Stimulated activated CD8-positive, alpha-beta memory T cell treated with anti-CD3 and anti-CD28 coated beads, Interleukin-7, amount 100 ng/mL, for 1 hour (primary cell): Measurements from ENCODE around the gene USP37.

Experiments
- DNase-seq, 2 donors: peaks; one replicate each; pipeline ENCODE4 v3.0.0-alpha.2; 2020; ENCODE audit warnings: low read depth in 2 of 2

USP37 gene

DNA sequence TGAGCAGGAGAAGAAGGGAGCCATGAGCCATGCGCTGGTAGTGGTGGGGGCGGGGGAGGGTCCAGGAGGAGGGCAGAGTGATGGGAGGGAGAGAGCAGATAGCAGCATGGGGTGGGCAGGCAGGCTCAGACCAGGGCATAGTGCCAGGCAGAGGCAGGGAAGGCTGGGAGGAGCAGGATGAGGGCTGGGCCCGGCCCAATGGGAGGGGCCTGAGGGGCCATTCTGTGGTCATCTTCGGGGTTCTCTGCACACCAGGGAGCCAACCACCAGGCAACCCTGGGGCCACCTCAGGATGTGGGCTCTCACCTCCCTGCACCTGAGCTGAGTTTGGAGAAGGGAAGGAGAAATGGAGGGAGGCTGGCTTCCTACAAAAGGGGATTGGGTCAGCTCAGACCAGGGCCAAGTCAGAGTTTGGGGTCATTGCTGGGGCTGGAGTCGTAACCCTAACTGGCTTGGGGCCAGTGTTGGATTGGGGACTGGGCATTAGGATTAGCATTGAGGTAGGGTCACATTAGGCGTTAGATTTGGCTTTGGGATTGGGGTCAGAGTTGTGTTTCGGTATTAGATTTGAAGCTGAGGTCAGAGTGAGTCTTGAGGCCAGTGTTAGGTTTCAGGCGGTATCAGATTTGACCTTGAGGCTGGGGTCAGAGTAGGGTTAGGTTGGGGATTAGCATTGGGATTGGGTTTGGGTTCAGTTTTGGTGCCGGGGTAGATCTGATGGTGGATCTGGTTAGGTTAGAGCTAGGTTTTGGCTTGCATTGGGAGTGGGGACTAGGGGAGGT is 138.0 kb downstream of the USP37 start:
- DNase-seq: no peak

DNA sequence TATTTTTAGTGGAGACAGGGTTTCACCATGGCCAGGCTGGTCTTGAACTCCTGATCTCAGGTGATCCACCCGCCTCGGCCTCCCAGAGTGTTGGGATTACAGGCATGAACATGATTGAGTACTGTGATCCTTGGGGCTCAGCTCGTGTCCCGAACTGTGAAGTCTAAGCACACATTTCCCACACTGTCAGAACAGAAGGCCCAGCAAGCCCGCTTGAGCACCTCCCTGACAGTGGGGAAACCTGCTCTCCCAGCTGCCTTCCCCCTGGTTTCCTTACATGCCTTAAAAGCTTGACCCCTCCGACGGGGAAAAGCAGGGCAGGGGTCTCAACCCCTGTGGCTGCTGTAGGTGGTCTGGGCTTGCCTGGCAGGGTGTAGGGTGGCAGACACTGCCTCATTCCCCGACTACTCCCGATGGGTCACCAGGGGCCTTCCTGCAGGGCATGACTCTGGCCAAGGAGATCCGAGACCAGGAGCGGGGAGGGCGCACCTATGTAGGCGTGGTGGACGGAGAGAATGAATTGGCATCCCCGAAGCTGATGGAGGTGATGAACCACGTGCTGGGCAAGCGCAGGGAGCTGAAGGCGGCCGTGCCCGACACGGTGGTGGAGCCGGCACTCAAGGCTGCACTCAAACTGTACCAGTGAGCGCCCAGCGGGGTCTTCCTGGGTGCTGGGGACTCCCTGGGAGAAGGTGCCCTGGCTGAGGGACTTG is 139.1 kb downstream of the USP37 start:
- no peak for DNase-seq

DNA sequence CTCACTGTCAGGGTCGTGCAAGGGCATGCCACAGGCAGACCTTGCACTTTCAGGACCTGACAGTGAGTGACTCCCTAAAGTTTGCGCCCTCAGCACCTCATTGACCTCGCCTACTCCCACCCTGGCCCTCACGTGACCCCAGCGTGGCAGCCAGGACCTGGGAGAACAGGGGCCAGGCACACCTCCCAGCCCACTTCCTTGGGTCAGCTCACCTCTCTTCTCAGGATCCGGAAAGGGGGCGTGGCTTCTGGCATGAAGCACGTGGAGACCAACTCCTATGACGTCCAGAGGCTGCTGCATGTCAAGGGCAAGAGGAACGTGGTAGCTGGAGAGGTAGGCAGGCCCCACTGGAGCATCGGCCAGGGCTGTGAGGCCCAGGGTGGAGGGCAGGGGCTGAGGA is 140.4 kb downstream of the USP37 start:
- DNase-seq: no peak

- DNase-seq: no peak
These were observed 142.6 kb downstream of the USP37 start for GRCh38 chr2:218425531-218425930.

GRCh38 chr2:218423584-218423983 is 144.6 kb downstream of the USP37 start:
- DNase-seq: no peak

DNA sequence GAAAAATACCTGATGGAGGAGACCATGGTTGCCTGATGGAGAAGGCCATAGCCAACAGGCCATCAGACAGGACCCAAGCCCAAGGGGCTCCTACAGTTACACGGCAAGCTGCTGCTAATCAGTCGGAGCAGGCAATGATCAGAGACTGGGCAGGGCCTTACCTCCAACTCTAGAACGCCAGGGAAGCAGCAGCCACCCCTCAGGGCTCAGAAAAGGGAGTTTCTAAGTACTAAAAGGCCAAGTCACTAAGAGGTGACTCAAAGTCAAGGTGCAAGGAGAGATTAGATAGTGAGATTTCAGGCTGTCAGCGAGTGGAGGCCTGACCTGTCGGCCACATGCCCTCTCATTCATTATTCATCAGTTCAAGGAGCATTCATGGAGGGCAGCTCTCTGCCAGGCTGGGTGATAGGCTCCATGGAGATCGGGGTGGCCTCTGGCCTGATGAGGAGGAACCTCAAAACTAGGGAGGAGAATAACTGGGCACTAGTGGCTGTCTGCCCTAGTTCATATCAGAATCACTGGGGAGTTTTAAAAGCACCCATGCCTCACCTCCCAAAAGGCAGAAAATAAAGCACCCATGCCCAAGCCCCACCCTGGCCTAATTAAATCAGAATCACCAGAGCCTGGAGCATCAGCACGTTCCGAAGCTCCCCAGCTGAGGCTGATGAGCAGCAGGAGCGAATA is 145.6 kb downstream of the USP37 start:
- no peak for DNase-seq

GRCh38 chr2:218421027-218421426 is 147.1 kb downstream of the USP37 start:
- no peak for DNase-seq

DNA sequence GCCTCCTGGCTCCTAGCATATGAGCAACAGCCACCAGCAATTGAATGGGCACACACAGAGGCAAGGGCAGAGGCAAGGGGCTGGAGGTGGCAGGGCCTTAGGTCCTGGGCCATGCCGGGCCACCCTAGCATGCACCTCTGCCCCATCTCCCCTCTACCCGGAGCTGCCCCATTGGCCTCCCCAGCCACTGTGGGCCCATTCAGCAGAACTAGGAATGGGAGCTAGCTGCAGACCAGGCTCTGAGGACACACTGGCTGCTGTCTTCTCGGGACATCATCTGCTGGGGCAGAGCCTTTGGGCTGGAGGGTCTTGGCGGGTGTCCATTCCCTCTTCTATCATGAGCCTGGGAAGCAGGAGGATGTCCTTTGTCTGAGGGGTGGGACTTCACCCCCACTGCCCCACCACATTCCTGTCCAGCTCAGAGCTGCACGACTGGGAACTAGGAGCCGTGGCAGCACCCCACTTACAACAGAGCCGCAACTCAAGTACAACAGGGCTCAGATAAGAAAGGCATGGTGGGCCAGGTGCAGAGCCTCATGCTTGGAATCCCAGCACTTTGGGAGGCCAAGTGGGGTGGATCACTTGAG is 148.4 kb downstream of the USP37 start:
- no peak for DNase-seq

DNA sequence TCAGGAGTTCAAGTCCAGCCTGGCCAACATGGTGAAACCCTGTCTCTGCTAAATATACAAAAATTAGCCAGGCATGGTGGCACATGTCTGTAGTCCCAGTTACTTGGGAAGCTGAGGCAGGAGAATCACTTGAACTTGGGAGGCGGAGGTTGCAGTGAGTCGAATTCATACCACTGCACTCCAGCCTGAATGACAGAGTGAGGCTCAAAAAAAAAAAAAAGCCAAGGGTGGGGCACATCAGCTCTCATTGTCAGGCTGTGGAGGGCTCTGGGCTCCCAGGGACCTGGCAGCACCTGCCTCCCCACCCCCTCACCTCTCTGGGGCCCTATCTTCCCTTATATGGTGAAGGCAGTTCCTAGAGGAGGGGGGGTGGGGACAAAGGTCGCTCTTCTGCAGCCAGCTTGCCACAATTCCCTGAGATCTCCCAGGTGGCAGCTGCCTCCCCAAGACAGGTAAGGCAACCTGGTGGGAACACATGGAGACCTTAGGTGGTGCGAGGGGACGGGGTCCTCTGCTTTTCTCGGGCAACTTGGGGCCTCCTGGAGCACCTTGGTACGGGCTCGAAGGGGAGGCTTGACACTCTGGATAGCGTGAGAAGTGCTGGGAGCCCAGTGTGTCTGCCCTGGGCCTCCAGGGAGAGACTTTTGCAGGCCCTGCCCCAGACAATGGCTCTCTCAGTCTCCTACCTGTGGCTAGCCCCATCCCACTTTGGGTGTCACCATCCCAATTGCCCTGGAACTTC is 149.3 kb downstream of the USP37 start, which contains the start of gene VIL1:
VIL1 (plus strand) TSS at position 407 of the 742 bp plus-strand sequence. CDS start 4,656 bp downstream, outside the sequence.
- no peak for DNase-seq

GRCh38 chr2:218418321-218418716 is 149.8 kb downstream of the USP37 start:
- DNase-seq: no peak

DNA sequence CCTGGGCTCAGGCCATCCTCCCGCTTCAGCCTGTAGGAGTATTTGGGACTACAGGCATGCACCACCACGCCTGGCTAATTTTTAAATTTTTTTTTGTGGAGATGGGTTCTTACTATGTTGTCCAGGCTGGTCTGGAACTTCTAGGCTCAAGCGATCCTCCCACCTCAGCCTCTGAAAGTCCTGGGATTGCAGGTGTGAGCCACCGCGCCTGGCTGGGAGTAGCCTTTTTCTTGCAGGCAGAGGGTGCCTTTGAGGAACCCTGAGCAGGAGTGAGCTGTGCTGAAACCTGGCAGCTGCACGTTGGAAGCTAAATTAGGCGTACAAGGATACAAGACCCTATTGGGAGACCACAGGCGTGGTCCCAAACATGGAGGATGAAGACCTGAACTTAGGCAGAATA is 160.4 kb downstream of the USP37 start:
- no peak for DNase-seq

GRCh38 chr2:218406949-218407618 is 161.1 kb downstream of the USP37 start:
- DNase-seq: no peak

- peak; percentile 86 to 87 for DNase-seq
These were observed 161.8 kb downstream of the USP37 start for GRCh38 chr2:218406209-218406948.

- DNase-seq: no peak
These were observed 162.4 kb downstream of the USP37 start for GRCh38 chr2:218405746-218406208.

- no peak for DNase-seq
These were observed 162.9 kb downstream of the USP37 start for GRCh38 chr2:218405086-218405745.

GRCh38 chr2:218404351-218405085 is 163.6 kb downstream of the USP37 start:
- DNase-seq: no peak

DNA sequence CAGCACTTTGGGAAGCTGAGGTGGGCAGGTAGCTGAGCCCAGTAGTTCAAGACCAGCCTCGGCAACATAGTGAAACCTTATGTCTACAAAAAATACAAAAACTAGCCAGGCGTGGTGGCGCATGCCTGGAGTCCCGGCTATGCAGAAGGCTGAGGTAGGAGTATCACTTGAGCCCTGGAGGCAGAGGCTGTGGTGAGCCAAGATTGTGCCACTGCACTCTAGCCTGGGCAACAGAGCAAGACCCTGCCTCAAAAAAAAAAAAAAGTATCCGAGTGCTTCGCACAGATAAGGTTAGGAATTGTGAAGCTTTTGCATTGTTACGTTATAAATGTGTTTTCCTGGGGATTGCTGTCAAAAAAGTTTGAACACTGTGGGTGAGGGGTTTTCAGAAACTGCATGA is 164.3 kb downstream of the USP37 start:
- DNase-seq: no peak

DNA sequence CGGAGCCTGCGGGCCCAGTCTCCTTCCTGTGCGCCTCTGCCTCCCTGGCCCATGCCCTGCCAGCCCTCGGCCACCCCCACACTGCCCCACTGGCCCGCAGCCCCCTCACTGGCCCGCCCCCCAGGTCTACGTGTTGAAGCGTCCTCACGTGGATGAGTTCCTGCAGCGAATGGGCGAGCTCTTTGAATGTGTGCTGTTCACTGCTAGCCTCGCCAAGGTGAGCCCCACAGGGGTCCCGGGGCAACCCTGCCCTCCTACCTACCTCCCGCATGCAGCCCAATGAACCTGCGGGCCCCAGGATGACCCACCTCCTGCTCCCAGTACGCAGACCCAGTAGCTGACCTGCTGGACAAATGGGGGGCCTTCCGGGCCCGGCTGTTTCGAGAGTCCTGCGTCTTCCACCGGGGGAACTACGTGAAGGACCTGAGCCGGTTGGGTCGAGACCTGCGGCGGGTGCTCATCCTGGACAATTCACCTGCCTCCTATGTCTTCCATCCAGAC is 165.2 kb downstream of the USP37 start:
- no peak for DNase-seq

- no peak for DNase-seq
These were observed 165.7 kb downstream of the USP37 start for GRCh38 chr2:218402491-218402901.
